Measurements from ENCODE around the gene PHF21A. TPM values are rescaled to one million over a fixed set of nuclear protein-coding genes. Genes with fewer than 3 reads are reported as not detected.

Gene PHF21A
- total and polyA plus RNA-seq, 2 of the 13 experiments (the other 11 are each of a cell fraction or from before 2014, with no cell fraction given), result 4.1 to 34.6 TPM

DNA sequence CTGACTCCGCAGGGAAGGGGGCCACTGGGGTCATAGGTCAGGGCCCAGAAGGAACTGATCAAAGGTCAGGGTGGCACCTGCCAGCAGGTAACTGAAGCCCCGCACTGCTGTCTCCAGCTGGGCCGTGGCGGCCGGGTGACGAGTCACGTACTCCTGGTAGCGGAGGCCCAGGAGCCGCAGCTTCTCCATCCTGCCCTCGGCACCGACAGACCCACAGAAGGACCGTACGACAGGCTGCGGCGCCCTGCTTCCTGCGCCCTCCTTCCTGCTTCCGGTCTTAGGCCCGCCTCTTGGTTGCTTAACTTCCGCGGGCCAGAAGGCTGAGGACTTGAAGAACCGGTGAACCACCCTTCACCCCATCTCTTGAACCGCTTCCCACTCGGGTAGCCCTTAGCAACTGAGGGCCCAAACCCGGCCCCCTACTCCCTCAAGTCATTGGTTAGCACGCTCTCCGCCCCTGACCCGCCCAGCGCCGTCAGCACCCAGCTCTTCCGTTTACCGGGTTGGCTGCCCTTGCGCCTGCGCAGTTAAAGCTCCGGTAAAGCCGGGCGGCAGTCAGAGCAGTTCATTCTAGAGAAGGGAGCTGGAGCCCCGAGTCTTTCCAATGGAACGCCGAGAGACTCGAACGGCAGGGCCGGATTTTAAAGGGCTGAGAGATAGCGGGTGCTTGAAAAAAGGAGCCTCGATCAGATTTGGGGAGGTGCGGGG is 203.5 kb downstream of the PHF21A start, which contains the start of gene PEX16 (continued):
- TF ChIP-seq ZSCAN9 (CRISPR knock-in tag; IDR thresholded peaks at IDR 0.05; ENCODE audit: borderline replicate concordance) (no peak; the same call in 1 of the 2 replicates), PHF5A (CRISPR knock-in tag; IDR thresholded peaks at IDR 0.05; ENCODE audit: low read depth, unreplicated experiment) (no peak), SOX13 (IDR thresholded peaks at IDR 0.05) (no peak), SOX13 (CRISPR knock-in tag; conservative IDR thresholded peaks at IDR 0.05 in 1 of 2, IDR thresholded peaks at IDR 0.05 in 1 of 2) (no peak), KAT2B (IDR thresholded peaks at IDR 0.05; ENCODE audit: borderline replicate concordance, low read depth, low read length) (no peak), GZF1 (CRISPR knock-in tag; IDR thresholded peaks at IDR 0.05) (no peak), KDM5A (IDR thresholded peaks at IDR 0.05; ENCODE audit: borderline replicate concordance, low read length) (peak; percentile 81; the same call in 1 of the 2 replicates), GABPA (IDR thresholded peaks at IDR 0.05; ENCODE audit: low read depth, low read length) (peak; percentile 94), GABPA (CRISPR knock-in tag; IDR thresholded peaks at IDR 0.05; ENCODE audit: low read depth) (peak; percentile 98), HMGA1 (CRISPR knock-in tag; conservative IDR thresholded peaks at IDR 0.05) (no peak), ZNF75D (CRISPR knock-in tag; IDR thresholded peaks at IDR 0.05; ENCODE audit: borderline replicate concordance) (no peak), PHB2 (IDR thresholded peaks at IDR 0.05; ENCODE audit: partially characterized antibody) (no peak), ELF1 (CRISPR knock-in tag; IDR thresholded peaks at IDR 0.05) (peak; percentile 97), ELF4 (CRISPR knock-in tag; IDR thresholded peaks at IDR 0.05; ENCODE audit: borderline replicate concordance) (peak; percentile 95; the same call in 1 of the 2 replicates), ZFP36L2 (CRISPR knock-in tag; IDR thresholded peaks at IDR 0.05) (no peak), RARA (CRISPR knock-in tag; IDR thresholded peaks at IDR 0.05) (no peak), PPARG (CRISPR knock-in tag; conservative IDR thresholded peaks at IDR 0.05) (0 out of 2 replicates have a peak, but pooled peaks have one; percentile 51), KDM2A (CRISPR knock-in tag; IDR thresholded peaks at IDR 0.05; ENCODE audit: borderline replicate concordance, low read depth) (peak; percentile 41; the same call in 1 of the 2 replicates), ZNF230 (CRISPR knock-in tag; IDR thresholded peaks at IDR 0.05) (peak; percentile 31; the same call in 1 of the 2 replicates)
- TF ChIP-seq, protein P1, sequence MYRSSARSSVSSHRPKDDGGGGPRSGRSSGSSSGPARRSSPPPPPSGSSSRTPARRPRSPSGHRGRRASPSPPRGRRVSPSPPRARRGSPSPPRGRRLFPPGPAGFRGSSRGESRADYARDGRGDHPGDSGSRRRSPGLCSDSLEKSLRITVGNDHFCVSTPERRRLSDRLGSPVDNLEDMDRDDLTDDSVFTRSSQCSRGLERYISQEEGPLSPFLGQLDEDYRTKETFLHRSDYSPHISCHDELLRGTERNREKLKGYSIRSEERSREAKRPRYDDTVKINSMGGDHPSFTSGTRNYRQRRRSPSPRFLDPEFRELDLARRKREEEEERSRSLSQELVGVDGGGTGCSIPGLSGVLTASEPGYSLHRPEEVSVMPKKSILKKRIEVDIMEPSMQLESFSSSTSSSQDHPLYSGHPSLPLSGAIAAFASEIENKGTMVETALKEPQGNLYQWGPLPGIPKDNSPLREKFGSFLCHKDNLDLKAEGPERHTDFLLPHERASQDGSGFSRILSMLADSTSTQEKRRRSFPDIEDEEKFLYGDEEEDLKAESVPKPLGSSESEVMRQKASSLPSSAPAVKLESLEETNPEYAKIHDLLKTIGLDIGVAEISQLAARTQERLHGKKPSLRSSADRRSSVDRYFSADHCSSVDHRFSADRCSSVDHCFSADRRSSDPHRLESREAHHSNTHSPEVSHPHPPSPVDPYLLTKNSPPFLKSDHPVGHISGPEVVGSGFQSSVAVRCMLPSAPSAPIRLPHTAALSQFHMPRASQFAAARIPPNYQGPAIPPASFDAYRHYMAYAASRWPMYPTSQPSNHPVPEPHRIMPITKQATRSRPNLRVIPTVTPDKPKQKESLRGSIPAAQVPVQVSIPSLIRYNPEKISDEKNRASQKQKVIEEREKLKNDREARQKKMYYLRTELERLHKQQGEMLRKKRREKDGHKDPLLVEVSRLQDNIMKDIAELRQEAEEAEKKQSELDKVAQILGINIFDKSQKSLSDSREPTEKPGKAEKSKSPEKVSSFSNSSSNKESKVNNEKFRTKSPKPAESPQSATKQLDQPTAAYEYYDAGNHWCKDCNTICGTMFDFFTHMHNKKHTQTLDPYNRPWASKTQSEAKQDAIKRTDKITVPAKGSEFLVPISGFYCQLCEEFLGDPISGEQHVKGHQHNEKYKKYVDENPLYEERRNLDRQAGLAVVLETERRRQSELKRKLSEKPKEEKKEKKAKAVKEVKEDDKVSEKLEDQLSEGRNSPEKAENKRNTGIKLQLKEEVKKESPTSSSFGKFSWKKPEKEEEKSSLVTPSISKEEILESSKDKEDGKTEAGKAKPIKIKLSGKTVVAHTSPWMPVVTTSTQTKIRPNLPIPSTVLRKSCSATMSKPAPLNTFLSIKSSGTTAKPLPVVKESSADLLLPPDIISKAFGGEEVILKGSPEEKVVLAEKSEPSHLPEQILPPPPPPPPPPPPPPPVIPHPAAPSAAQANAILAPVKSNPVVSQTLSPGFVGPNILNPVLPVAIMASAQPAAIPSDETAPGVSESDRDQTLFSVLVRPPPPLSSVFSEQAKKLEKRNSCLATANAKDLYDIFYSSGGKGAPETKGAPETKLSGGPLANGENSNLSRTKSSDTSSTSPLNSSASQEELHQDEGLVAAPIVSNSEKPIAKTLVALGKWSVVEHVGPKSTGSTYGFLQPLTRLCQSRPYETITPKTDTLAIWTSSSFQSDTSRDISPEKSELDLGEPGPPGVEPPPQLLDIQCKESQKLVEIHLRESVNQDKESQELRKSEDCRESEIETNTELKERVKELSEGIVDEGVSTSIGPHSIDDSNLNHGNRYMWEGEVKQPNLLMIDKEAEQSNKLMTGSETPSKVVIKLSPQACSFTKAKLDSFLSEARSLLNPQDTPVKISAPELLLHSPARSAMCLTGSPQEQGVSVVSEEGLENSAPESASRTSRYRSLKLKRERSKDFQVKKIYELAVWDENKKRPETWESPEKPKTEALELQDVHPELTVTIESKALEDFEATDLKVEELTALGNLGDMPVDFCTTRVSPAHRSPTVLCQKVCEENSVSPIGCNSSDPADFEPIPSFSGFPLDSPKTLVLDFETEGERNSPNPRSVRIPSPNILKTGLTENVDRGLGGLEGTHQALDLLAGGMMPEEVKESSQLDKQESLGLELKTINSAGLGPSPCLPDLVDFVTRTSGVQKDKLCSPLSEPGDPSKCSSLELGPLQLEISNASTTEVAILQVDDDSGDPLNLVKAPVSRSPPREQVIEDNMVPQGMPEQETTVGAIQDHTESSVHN (CRISPR knock-in tag; IDR thresholded peaks at IDR 0.05), result no peak
- TF ChIP-seq, protein P2, sequence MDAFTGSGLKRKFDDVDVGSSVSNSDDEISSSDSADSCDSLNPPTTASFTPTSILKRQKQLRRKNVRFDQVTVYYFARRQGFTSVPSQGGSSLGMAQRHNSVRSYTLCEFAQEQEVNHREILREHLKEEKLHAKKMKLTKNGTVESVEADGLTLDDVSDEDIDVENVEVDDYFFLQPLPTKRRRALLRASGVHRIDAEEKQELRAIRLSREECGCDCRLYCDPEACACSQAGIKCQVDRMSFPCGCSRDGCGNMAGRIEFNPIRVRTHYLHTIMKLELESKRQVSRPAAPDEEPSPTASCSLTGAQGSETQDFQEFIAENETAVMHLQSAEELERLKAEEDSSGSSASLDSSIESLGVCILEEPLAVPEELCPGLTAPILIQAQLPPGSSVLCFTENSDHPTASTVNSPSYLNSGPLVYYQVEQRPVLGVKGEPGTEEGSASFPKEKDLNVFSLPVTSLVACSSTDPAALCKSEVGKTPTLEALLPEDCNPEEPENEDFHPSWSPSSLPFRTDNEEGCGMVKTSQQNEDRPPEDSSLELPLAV (CRISPR knock-in tag; conservative IDR thresholded peaks at IDR 0.05; ENCODE audit: low read depth), result no peak
